HG03571 (cell line): ENCODE results near the gene GPR183.

Source experiments
- ATAC-seq: cut with Tn5 transposase; IDR thresholded peaks from one replicate; pipeline ENCODE4 v1.9.1; 2021; ENCODE audit not compliant: unreplicated experiment

GPR183 gene

GRCh38 chr13:99296398-99296797 is 10.8 kb downstream of the GPR183 start:
- ATAC-seq, result peak; percentile 39

GRCh38 chr13:99295488-99296252 is 11.5 kb downstream of the GPR183 start:
- no peak for ATAC-seq

GRCh38 chr13:99294958-99295357 is 12.2 kb downstream of the GPR183 start:
- ATAC-seq, result no peak

GRCh38 chr13:99294198-99294597 is 13.0 kb downstream of the GPR183 start:
- ATAC-seq, result no peak

- no peak for ATAC-seq
These were observed 14.0 kb downstream of the GPR183 start for GRCh38 chr13:99293178-99293577.

GRCh38 chr13:99290894-99291293 is 16.3 kb downstream of the GPR183 start:
- ATAC-seq, result no peak

GRCh38 chr13:99289674-99290337 is 17.4 kb downstream of the GPR183 start:
- no peak for ATAC-seq

- ATAC-seq, result no peak
These were observed 17.9 kb downstream of the GPR183 start for GRCh38 chr13:99289271-99289670.

GRCh38 chr13:99288089-99288488 is 19.1 kb downstream of the GPR183 start:
- ATAC-seq, result peak; percentile 92

GRCh38 chr13:99287551-99287950 is 19.6 kb downstream of the GPR183 start:
- no peak for ATAC-seq

- ATAC-seq, result no peak
These were observed 21.6 kb downstream of the GPR183 start for GRCh38 chr13:99285432-99286182.

GRCh38 chr13:99282264-99283231 is 24.7 kb downstream of the GPR183 start:
- ATAC-seq, result peak; percentile 62

- ATAC-seq, result peak; percentile 57
These were observed 25.4 kb downstream of the GPR183 start for GRCh38 chr13:99281811-99282263.

GRCh38 chr13:99280166-99280565 is 27.0 kb downstream of the GPR183 start:
- no peak for ATAC-seq

- no peak for ATAC-seq
These were observed 27.6 kb downstream of the GPR183 start for GRCh38 chr13:99279637-99280036.

GRCh38 chr13:99278843-99279242 is 28.4 kb downstream of the GPR183 start:
- no peak for ATAC-seq

GRCh38 chr13:99278200-99278599 is 29.0 kb downstream of the GPR183 start:
- ATAC-seq, result no peak

- ATAC-seq, result no peak
These were observed 29.6 kb downstream of the GPR183 start for GRCh38 chr13:99277629-99278028.

- no peak for ATAC-seq
These were observed 30.5 kb downstream of the GPR183 start for GRCh38 chr13:99276706-99277105.

GRCh38 chr13:99275093-99275469 is 32.1 kb downstream of the GPR183 start:
- ATAC-seq, result no peak

GRCh38 chr13:99273128-99273527 is 34.1 kb downstream of the GPR183 start:
- ATAC-seq, result no peak
